ENCODE results near the gene GLB1L2.
"Not testable (repeated sequence)": the region's sequence is repeated elsewhere in the genome, so short reads cannot be mapped to it uniquely, and the experiment has no call there.

The GLB1L2 gene, protein sequence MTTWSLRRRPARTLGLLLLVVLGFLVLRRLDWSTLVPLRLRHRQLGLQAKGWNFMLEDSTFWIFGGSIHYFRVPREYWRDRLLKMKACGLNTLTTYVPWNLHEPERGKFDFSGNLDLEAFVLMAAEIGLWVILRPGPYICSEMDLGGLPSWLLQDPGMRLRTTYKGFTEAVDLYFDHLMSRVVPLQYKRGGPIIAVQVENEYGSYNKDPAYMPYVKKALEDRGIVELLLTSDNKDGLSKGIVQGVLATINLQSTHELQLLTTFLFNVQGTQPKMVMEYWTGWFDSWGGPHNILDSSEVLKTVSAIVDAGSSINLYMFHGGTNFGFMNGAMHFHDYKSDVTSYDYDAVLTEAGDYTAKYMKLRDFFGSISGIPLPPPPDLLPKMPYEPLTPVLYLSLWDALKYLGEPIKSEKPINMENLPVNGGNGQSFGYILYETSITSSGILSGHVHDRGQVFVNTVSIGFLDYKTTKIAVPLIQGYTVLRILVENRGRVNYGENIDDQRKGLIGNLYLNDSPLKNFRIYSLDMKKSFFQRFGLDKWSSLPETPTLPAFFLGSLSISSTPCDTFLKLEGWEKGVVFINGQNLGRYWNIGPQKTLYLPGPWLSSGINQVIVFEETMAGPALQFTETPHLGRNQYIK

GRCh38 chr11:134331354-134332188, at the start of gene GLB1L2:
TSS of gene GLB1L2 (plus strand) at chr11:134331988. CDS start at chr11:134332062, 74 bp downstream.
- no peak within 1 kb of the TSS for H3K9ac ChIP-seq (ENCODE audit: low read length)
- H3K4me1 ChIP-seq (ENCODE audit: insufficient read depth, low read length) = peaks cover 9% of the 10 kb centered on the region
- no peaks in the 10 kb centered on the region for H3K9me3 ChIP-seq (ENCODE audit: low read length)
- peak within 1 kb of the TSS; percentile 34 to 60 for H3K4me3 ChIP-seq (ENCODE audit: low read depth in 1 of 2, low read length in 2 of 2)
- H3K27me3 ChIP-seq (ENCODE audit: control insufficient read depth in 1 of 2, insufficient read depth in 2 of 2, low read length in 2 of 2) = peaks cover 0 to 4% of the 10 kb centered on the region in 2 donors
- H3K36me3 ChIP-seq (ENCODE audit: insufficient read depth, low read length) = no peaks in the 10 kb centered on the region
- peak within 1 kb of the TSS; percentile 67 for H3K27ac ChIP-seq (ENCODE audit: low read depth, low read length)

GRCh38 chr11:134282121-134283045, 49.4 kb upstream of the GLB1L2 start:
- Histone ChIP-seq H3K27ac (ENCODE audit: low read depth, low read length) (no peak overlapping the region), H3K36me3 (ENCODE audit: insufficient read depth, low read length) (no peaks in the 10 kb centered on the region), H3K27me3 (ENCODE audit: control insufficient read depth in 1 of 2, insufficient read depth in 2 of 2, low read length in 2 of 2) (peaks cover 12 to 13% of the 10 kb centered on the region in 2 donors), H3K4me1 (ENCODE audit: insufficient read depth, low read length) (no peaks in the 10 kb centered on the region), H3K4me3 (ENCODE audit: low read depth in 1 of 2, low read length in 2 of 2) (no peak overlapping the region), H3K9ac (ENCODE audit: low read length) (no peak overlapping the region), H3K9me3 (ENCODE audit: low read length) (peaks cover 4% of the 10 kb centered on the region)

GRCh38 chr11:134283461-134284230, 48.1 kb upstream of the GLB1L2 start:
- no peaks in the 10 kb centered on the region for H3K4me1 ChIP-seq (ENCODE audit: insufficient read depth, low read length)
- H3K9me3 ChIP-seq (ENCODE audit: low read length) = peaks cover under 1% of the 10 kb centered on the region
- H3K4me3 ChIP-seq (ENCODE audit: low read depth in 1 of 2, low read length in 2 of 2) = no peak overlapping the region
- H3K36me3 ChIP-seq (ENCODE audit: insufficient read depth, low read length) = no peaks in the 10 kb centered on the region
- H3K27me3 ChIP-seq (ENCODE audit: control insufficient read depth in 1 of 2, insufficient read depth in 2 of 2, low read length in 2 of 2) = peaks cover 0 to under 1% of the 10 kb centered on the region in 2 donors
- H3K27ac ChIP-seq (ENCODE audit: low read depth, low read length) = no peak overlapping the region
- no peak overlapping the region for H3K9ac ChIP-seq (ENCODE audit: low read length)

DNA sequence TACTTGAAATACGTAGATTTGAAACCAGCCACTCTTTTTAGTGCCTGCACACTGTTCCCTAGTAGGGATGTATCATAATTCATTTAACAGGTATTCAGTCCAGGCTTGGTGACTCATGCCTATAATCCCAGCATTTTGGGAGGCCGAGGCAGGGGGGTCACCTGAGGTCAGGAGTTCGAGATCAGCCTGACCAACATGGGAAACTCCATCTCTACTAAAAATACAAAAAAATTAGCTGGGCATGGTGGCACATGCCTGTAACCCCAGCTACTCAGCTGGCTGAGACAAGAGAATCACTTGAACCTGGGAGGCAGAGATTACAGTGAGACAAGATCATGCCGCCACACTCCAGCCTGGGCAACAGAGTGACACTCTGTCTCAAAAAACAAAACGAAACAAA, 47.4 kb upstream of the GLB1L2 start:
- H3K27ac ChIP-seq (ENCODE audit: low read depth, low read length); H3K4me3 ChIP-seq (ENCODE audit: low read depth in 1 of 2, low read length in 2 of 2); H3K4me1 ChIP-seq (ENCODE audit: insufficient read depth, low read length); H3K9ac ChIP-seq (ENCODE audit: low read length); H3K36me3 ChIP-seq (ENCODE audit: insufficient read depth, low read length); H3K9me3 ChIP-seq (ENCODE audit: low read length); H3K27me3 ChIP-seq (ENCODE audit: control insufficient read depth in 1 of 2, insufficient read depth in 2 of 2, low read length in 2 of 2): not testable (repeated sequence)

DNA sequence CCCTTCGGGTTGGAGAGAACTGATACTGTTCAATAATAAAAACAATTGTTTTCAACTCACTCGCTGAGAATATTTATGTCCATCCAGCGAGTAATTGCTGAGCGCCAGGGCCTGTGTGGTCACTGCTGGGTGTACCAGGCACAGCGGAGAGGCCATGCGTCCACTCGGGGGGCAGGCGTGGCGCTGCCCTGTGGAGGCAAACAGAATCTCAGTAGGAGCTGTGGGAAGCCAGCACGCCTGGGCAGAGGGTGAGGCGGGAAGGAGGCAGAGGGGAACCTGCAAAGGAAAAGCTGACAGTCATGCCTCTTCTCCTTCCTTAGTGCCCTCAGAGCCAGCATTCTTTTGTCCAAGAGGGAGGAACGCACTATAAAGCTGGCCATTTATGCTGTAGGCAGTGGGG, 44.2 kb upstream of the GLB1L2 start:
- no peak overlapping the region for H3K4me3 ChIP-seq (ENCODE audit: low read depth in 1 of 2, low read length in 2 of 2)
- no peaks in the 10 kb centered on the region for H3K27me3 ChIP-seq (ENCODE audit: control insufficient read depth in 1 of 2, insufficient read depth in 2 of 2, low read length in 2 of 2)
- H3K36me3 ChIP-seq (ENCODE audit: insufficient read depth, low read length) = no peaks in the 10 kb centered on the region
- H3K27ac ChIP-seq (ENCODE audit: low read depth, low read length) = no peak overlapping the region
- no peak overlapping the region for H3K9ac ChIP-seq (ENCODE audit: low read length)
- no peaks in the 10 kb centered on the region for H3K9me3 ChIP-seq (ENCODE audit: low read length)
- H3K4me1 ChIP-seq (ENCODE audit: insufficient read depth, low read length) = no peaks in the 10 kb centered on the region

- H3K4me1 ChIP-seq (ENCODE audit: insufficient read depth, low read length) = no peaks in the 10 kb centered on the region
- no peak overlapping the region for H3K4me3 ChIP-seq (ENCODE audit: low read depth in 1 of 2, low read length in 2 of 2)
- H3K36me3 ChIP-seq (ENCODE audit: insufficient read depth, low read length) = no peaks in the 10 kb centered on the region
Observed at GRCh38 chr11:134288486-134288885, 43.3 kb upstream of the GLB1L2 start.

DNA sequence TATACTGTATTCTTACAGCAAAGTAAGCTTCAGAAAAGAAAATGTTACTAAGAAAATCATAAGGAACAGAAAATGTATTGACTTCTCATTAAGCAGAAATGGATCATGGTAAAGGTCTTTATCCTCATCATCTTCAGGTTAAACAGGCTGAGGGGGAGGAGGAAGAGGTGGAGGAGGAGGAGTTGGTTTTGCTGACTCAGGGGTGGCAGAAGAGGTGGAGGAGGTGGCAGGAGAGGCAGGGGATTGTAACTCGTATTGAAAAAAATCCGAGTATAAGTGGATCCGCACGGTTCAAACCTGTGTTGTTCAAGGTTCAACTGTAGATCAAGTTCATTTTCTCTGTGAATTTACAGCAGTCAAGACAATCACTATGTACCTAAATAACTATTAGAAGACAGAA, 42.6 kb upstream of the GLB1L2 start:
- Histone ChIP-seq H3K4me3 (ENCODE audit: low read depth in 1 of 2, low read length in 2 of 2) (no peak overlapping the region), H3K27me3 (ENCODE audit: control insufficient read depth in 1 of 2, insufficient read depth in 2 of 2, low read length in 2 of 2) (no peaks in the 10 kb centered on the region)

More at GRCh38 chr11:134288486-134288885, 43.3 kb upstream of the GLB1L2 start:
- Histone ChIP-seq H3K9me3 (ENCODE audit: low read length) (no peaks in the 10 kb centered on the region), H3K27me3 (ENCODE audit: control insufficient read depth in 1 of 2, insufficient read depth in 2 of 2, low read length in 2 of 2) (no peaks in the 10 kb centered on the region), H3K27ac (ENCODE audit: low read depth, low read length) (no peak overlapping the region), H3K9ac (ENCODE audit: low read length) (no peak overlapping the region)

GRCh38 chr11:134289789-134290188, 42.0 kb upstream of the GLB1L2 start:
- Histone ChIP-seq H3K36me3 (ENCODE audit: insufficient read depth, low read length) (no peaks in the 10 kb centered on the region), H3K9me3 (ENCODE audit: low read length) (no peaks in the 10 kb centered on the region), H3K9ac (ENCODE audit: low read length) (no peak overlapping the region), H3K4me1 (ENCODE audit: insufficient read depth, low read length) (no peaks in the 10 kb centered on the region), H3K4me3 (ENCODE audit: low read depth in 1 of 2, low read length in 2 of 2) (no peak overlapping the region), H3K27me3 (ENCODE audit: control insufficient read depth in 1 of 2, insufficient read depth in 2 of 2, low read length in 2 of 2) (no peaks in the 10 kb centered on the region), H3K27ac (ENCODE audit: low read depth, low read length) (no peak overlapping the region)

More for the DNA sequence above, 42.6 kb upstream of the GLB1L2 start:
- no peaks in the 10 kb centered on the region for H3K4me1 ChIP-seq (ENCODE audit: insufficient read depth, low read length)
- no peaks in the 10 kb centered on the region for H3K36me3 ChIP-seq (ENCODE audit: insufficient read depth, low read length)
- no peaks in the 10 kb centered on the region for H3K9me3 ChIP-seq (ENCODE audit: low read length)
- no peak overlapping the region for H3K27ac ChIP-seq (ENCODE audit: low read depth, low read length)
- H3K9ac ChIP-seq (ENCODE audit: low read length) = no peak overlapping the region

GRCh38 chr11:134290646-134291045, 41.1 kb upstream of the GLB1L2 start:
- Histone ChIP-seq H3K9me3 (ENCODE audit: low read length) (no peaks in the 10 kb centered on the region), H3K4me1 (ENCODE audit: insufficient read depth, low read length) (no peaks in the 10 kb centered on the region), H3K4me3 (ENCODE audit: low read depth in 1 of 2, low read length in 2 of 2) (no peak overlapping the region), H3K27ac (ENCODE audit: low read depth, low read length) (no peak overlapping the region), H3K36me3 (ENCODE audit: insufficient read depth, low read length) (no peaks in the 10 kb centered on the region), H3K27me3 (ENCODE audit: control insufficient read depth in 1 of 2, insufficient read depth in 2 of 2, low read length in 2 of 2) (no peaks in the 10 kb centered on the region), H3K9ac (ENCODE audit: low read length) (no peak overlapping the region)

DNA sequence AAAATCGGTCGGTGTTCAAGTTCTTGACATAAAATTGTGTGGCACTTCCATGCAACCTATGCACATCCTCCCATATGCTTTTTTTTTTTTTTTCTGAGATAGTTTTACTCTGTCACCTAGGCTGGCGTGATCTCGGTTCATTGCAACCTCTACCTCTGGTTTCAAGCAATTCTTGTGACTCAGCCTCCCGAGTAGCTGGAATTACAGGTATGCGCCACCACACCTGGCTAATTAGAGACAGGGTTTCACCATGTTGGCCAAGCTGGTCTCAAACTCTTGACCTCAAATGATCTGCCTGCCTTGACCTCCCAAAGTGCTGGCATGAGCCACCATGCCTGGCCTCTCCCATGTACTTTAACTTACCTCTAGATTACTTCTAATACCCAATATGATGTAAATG, 40.6 kb upstream of the GLB1L2 start:
- Histone ChIP-seq H3K27me3 (ENCODE audit: control insufficient read depth in 1 of 2, insufficient read depth in 2 of 2, low read length in 2 of 2) (no peaks in the 10 kb centered on the region), H3K4me1 (ENCODE audit: insufficient read depth, low read length) (no peaks in the 10 kb centered on the region), H3K27ac (ENCODE audit: low read depth, low read length) (no peak overlapping the region), H3K9ac (ENCODE audit: low read length) (no peak overlapping the region), H3K4me3 (ENCODE audit: low read depth in 1 of 2, low read length in 2 of 2) (no peak overlapping the region), H3K36me3 (ENCODE audit: insufficient read depth, low read length) (no peaks in the 10 kb centered on the region), H3K9me3 (ENCODE audit: low read length) (no peaks in the 10 kb centered on the region)
